HCT116 (cell line): ENCODE data around the gene HOXB9. TPM values are rescaled to one million over a fixed set of nuclear protein-coding genes. Genes with fewer than 3 reads are reported as not detected.

Experiments
- ATAC-seq: fragments of 200-7000 bp; cut with Tn5 transposase; 2 replicates; pipeline ENCODE4 v1.9.1; 2020; ENCODE audit warnings: mild to moderate bottlenecking, moderate library complexity
- BruUV-seq: library from RNA; stranded (reverse); fragments of 400-500 nt; replicated peaks from 2 replicates; lab custom pipeline; 2021; lab: Mats Ljungman, UMichigan
- CTCF ChIA-PET: fragments of 300-600 bp; sonication (Branson Sonifier 250); formaldehyde crosslinking; loops from one replicate; lab custom pipeline; 2021; ENCODE audit warnings: antibody characterized with exemption; lab: Charles Lee
- POLR2A ChIA-PET: fragments of 300-600, 350-600 bp; sonication (Branson Sonifier 250); formaldehyde crosslinking; loops from one replicate; lab custom pipeline; 2021; ENCODE audit warnings: antibody characterized with exemption; lab: Charles Lee
- RAD21 ChIA-PET, 2 experiments: fragments of 300-600 bp; sonication (Branson Sonifier 250); formaldehyde crosslinking; loops; one replicate each; lab custom pipeline; 2023; ENCODE audit warnings: low total read pairs in 2 of 2; ENCODE audit not compliant: uncharacterized antibody in 2 of 2, unreplicated experiment in 2 of 2, low non-redundant PET in 1 of 2; lab: Charles Lee
- DNase-seq: peaks from one replicate; pipeline ENCODE4 v3.0.0-alpha.2; 2010; ENCODE audit warnings: low read depth, low spot score
- H2AFZ ChIP-seq: fragments of 200-600 bp; shearing (Covaris generic), sonication (generic); 2 replicates; pipeline ENCODE4 v1.6.1; 2017; ENCODE audit warnings: low read depth, mixed run types, mixed read lengths, antibody characterized with exemption, low read length; ENCODE audit not compliant: poor library complexity, severe bottlenecking
- H3K27ac ChIP-seq: 2 replicates; pipeline ENCODE4 v1.5.1; 2012; ENCODE audit warnings: low read depth, low read length
- H3K27me3 ChIP-seq: fragments of 200-600 bp; sonication (generic); 2 replicates; pipeline ENCODE4 v1.6.1; 2016; ENCODE audit warnings: mixed run types, low read length, mixed read lengths; ENCODE audit not compliant: insufficient read depth
- H3K36me3 ChIP-seq, 2 experiments: fragments of 200-500 bp in 1 of 2; fragments of 200-600 bp in 1 of 2; sonication (Bioruptor generic) in 1 of 2; sonication (generic) in 1 of 2; 2 replicates each; pipeline versions ENCODE4 v1.5.1 to v1.6.1; 2014 to 2016; ENCODE audit warnings: low read length in 2 of 2, inconsistent platforms in 1 of 2, mixed read lengths in 1 of 2, mixed run types in 1 of 2; ENCODE audit not compliant: insufficient read depth in 2 of 2, control insufficient read depth in 1 of 2
- H3K4me1 ChIP-seq, 2 experiments: fragments of 200-600 bp in 1 of 2; sonication (generic) in 1 of 2; 2 replicates each; pipeline versions ENCODE4 v1.5.1 to v1.6.1; 2012 to 2017; ENCODE audit warnings: low read length in 2 of 2, inconsistent platforms in 1 of 2, mild to moderate bottlenecking in 1 of 2, mixed read lengths in 1 of 2, mixed run types in 1 of 2, moderate library complexity in 1 of 2; ENCODE audit not compliant: insufficient read depth in 2 of 2, control insufficient read depth in 1 of 2
- H3K4me2 ChIP-seq: fragments of 200-600 bp; sonication (generic); 2 replicates; pipeline ENCODE4 v1.6.1; 2017; ENCODE audit warnings: mixed run types, low read length, mixed read lengths
- H3K4me3 ChIP-seq, 2 experiments: fragments of 200-600 bp in 1 of 2; sonication (generic) in 1 of 2; replicated peaks in 1 of 2; 2 replicates each; pipeline ENCODE4 v1.5.1; 2011 to 2016; ENCODE audit warnings: low read length in 2 of 2, control low read depth in 1 of 2, low read depth in 1 of 2, mild to moderate bottlenecking in 1 of 2, mixed read lengths in 1 of 2, mixed run types in 1 of 2
- H3K79me2 ChIP-seq: fragments of 200-600 bp; sonication (generic); 2 replicates; pipeline ENCODE4 v1.6.1; 2017; ENCODE audit warnings: mild to moderate bottlenecking, mixed run types, low read length, moderate library complexity, mixed read lengths; ENCODE audit not compliant: insufficient read depth
- H3K9ac ChIP-seq: fragments of 200-600 bp; sonication (generic); 2 replicates; pipeline ENCODE4 v1.6.1; 2016; ENCODE audit warnings: low read length, mixed read lengths
- H3K9me2 ChIP-seq: fragments of 200-600 bp; sonication (generic), shearing (Covaris generic); 2 replicates; pipeline ENCODE4 v1.6.1; 2017; ENCODE audit warnings: mixed run types, mild to moderate bottlenecking, moderate library complexity; ENCODE audit not compliant: insufficient read depth
- H3K9me3 ChIP-seq, 2 experiments: fragments of 200-500 bp in 1 of 2; fragments of 200-600 bp in 1 of 2; sonication (Bioruptor generic) in 1 of 2; sonication (generic) in 1 of 2; 2 replicates each; pipeline ENCODE4 v1.6.1; 2014 to 2017; ENCODE audit warnings: low read length in 2 of 2, mixed read lengths in 2 of 2, inconsistent platforms in 1 of 2, low read depth in 1 of 2, mild to moderate bottlenecking in 1 of 2, mixed run types in 1 of 2, moderate library complexity in 1 of 2; ENCODE audit not compliant: control insufficient read depth in 1 of 2, insufficient read depth in 1 of 2
- H4K20me1 ChIP-seq: fragments of 200-600 bp; sonication (generic), shearing (Covaris generic); 2 replicates; pipeline ENCODE4 v1.6.1; 2017; ENCODE audit warnings: mixed run types, mild to moderate bottlenecking, moderate library complexity; ENCODE audit not compliant: insufficient read depth
- CEBPB ChIP-seq: IDR thresholded peaks from 2 replicates; pipeline ENCODE4 v1.6.1; 2012; ENCODE audit warnings: low read depth
- EGR1 ChIP-seq: IDR thresholded peaks from 2 replicates; pipeline ENCODE4 v1.6.1; 2012; ENCODE audit warnings: low read depth
- ELF1 ChIP-seq: IDR thresholded peaks from 2 replicates; pipeline ENCODE4 v1.6.1; 2012; ENCODE audit warnings: low read depth, borderline replicate concordance
- EZH2 ChIP-seq: fragments of 200-600 bp; sonication (generic); IDR thresholded peaks from 2 replicates; pipeline ENCODE4 v1.6.1; 2017; ENCODE audit warnings: antibody characterized with exemption, mixed run types
- EZH2phosphoT487 ChIP-seq: fragments of 200-600 bp; IDR thresholded peaks from 2 replicates; pipeline ENCODE4 v1.6.1; 2018; ENCODE audit warnings: antibody characterized with exemption, borderline replicate concordance
- FOSL1 ChIP-seq: IDR thresholded peaks from 2 replicates; pipeline ENCODE4 v1.6.1; 2012; ENCODE audit warnings: low read depth
- JUND ChIP-seq: IDR thresholded peaks from 2 replicates; pipeline ENCODE4 v1.6.1; 2012
- MAX ChIP-seq: IDR thresholded peaks from 2 replicates; pipeline ENCODE4 v1.6.1; 2012
- POLR2A ChIP-seq: IDR thresholded peaks from 2 replicates; pipeline ENCODE4 v1.7.0; 2011; ENCODE audit warnings: borderline replicate concordance; ENCODE audit not compliant: insufficient read depth, insufficient read length; ENCODE audit errors: extremely low read depth
- RAD21 ChIP-seq: IDR thresholded peaks from 2 replicates; pipeline ENCODE4 v1.6.1; 2012; ENCODE audit warnings: low read depth, mild to moderate bottlenecking
- SIN3A ChIP-seq: IDR thresholded peaks from 2 replicates; pipeline ENCODE4 v1.6.1; 2012; ENCODE audit warnings: low read depth
- SP1 ChIP-seq: IDR thresholded peaks from 2 replicates; pipeline ENCODE4 v1.6.1; 2012; ENCODE audit warnings: low read depth
- SRF ChIP-seq: IDR thresholded peaks from 2 replicates; pipeline ENCODE4 v1.6.1; 2012; ENCODE audit warnings: low read depth
- TCF7L2 ChIP-seq: IDR thresholded peaks from 2 replicates; pipeline ENCODE4 v1.7.0; 2011; ENCODE audit warnings: borderline replicate concordance, inconsistent platforms; ENCODE audit not compliant: insufficient read depth, insufficient read length; ENCODE audit errors: extremely low read depth
- ZBTB33 ChIP-seq: IDR thresholded peaks from 2 replicates; pipeline ENCODE4 v1.6.1; 2011; ENCODE audit warnings: mild to moderate bottlenecking, low read length, moderate library complexity; ENCODE audit not compliant: insufficient replicate concordance; ENCODE audit errors: extremely low read depth
- ZFX ChIP-seq: fragments of 450-650 bp; IDR thresholded peaks from 2 replicates; pipeline ENCODE4 v1.6.1; 2017
- ZNF274 ChIP-seq: fragments of 200-500 bp; sonication (Bioruptor generic); IDR thresholded peaks from 2 replicates; pipeline ENCODE4 v1.6.1; 2014; ENCODE audit warnings: mild to moderate bottlenecking, low read depth, low read length, inconsistent platforms
- intact Hi-C: fragments of 100-400 bp; cut with micrococcal nuclease; formaldehyde crosslinking; loops from 2 replicates; pipeline ENCODE4 v1.10.0; 2022
- total RNA-seq: library from RNA; stranded (reverse); gene quantifications from one replicate; pipeline ENCODE4 v1.2.1, GENCODE V29; 2021; ENCODE audit not compliant: unreplicated experiment
- TF ChIP-seq, protein P1 (sequence below): IDR thresholded peaks from 2 replicates; pipeline ENCODE4 v1.6.1; 2012

HOXB9 gene
- total RNA-seq, 1 experiment from 2014 or later = 40.1 TPM

- no peaks in the 10 kb centered on the region for H3K9me2 ChIP-seq
- H3K27ac ChIP-seq = peak overlapping the region; percentile 91
- no peaks in the 10 kb centered on the region for H3K9me3 ChIP-seq
- POLR2A ChIA-PET = interaction anchor here (1.2 kb wide), 1 partner anchor 647 kb away, joined by 3 read pairs; the partner anchor contains the start of gene PNPO
- H3K4me2 ChIP-seq = no peak overlapping the region
- H3K4me1 ChIP-seq = peaks cover 19 to 64% of the 10 kb centered on the region in 2 experiments
- DNase-seq (no peak), ATAC-seq (no peak)
- no peak overlapping the region for H2AFZ ChIP-seq
- H3K79me2 ChIP-seq = peaks cover 56% of the 10 kb centered on the region
- no peak overlapping the region for H3K4me3 ChIP-seq
- H4K20me1 ChIP-seq = no peaks in the 10 kb centered on the region
- CTCF ChIA-PET = interaction anchor here (0.9 to 2.0 kb wide), 14 partner anchors 11 to 563 kb away, joined by 3 to 9 read pairs (median 4); partner anchors contain the start of gene HOXB8
- intact Hi-C loops = no loop called here
- RAD21 ChIA-PET = interaction anchor here in 1 of 2 experiments (0.8 to 1.7 kb wide), 3 partner anchors 30 to 252 kb away, joined by 4 to 5 read pairs (median 4); no protein-coding TSS in a partner anchor
- no TSS peak for BruUV-seq
- H3K36me3 ChIP-seq = peaks cover 0 to 2% of the 10 kb centered on the region in 2 experiments; a peak in 2 of 4 replicates
- TF ChIP-seq POLR2A (no peak), ELF1 (no peak), FOSL1 (no peak), CEBPB (no peak), ZNF274 (no peak), RAD21 (no peak), SIN3A (no peak), SP1 (no peak), EGR1 (no peak), EZH2 (no peak), ZBTB33 (no peak), ZFX (no peak), MAX (no peak), SRF (no peak), EZH2phosphoT487 (no peak), JUND (no peak), TCF7L2 (no peak)
- TF ChIP-seq, protein P1, sequence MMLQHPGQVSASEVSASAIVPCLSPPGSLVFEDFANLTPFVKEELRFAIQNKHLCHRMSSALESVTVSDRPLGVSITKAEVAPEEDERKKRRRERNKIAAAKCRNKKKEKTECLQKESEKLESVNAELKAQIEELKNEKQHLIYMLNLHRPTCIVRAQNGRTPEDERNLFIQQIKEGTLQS = no peak
- H3K9ac ChIP-seq = no peak overlapping the region
- no peaks in the 10 kb centered on the region for H3K27me3 ChIP-seq
Measured at GRCh38 chr17:48588074-48588415, 38.1 kb downstream of the HOXB9 start.
